OCI-M1 (cell line): ENCODE measurements around the gene CTBS.
"Not testable (repeated sequence)": the region's sequence is repeated elsewhere in the genome, so short reads cannot be mapped to it uniquely, and the experiment has no call there.

Experiments
- DNase-seq: peaks from one replicate; lab custom pipeline; 2025; lab: John Stamatoyannopoulos, UW

Gene CTBS

GRCh38 chr1:84585803-84586202, 11.6 kb upstream of the CTBS start:
- no peak for DNase-seq

GRCh38 chr1:84584126-84584525, 9.9 kb upstream of the CTBS start:
- no peak for DNase-seq

- DNase-seq: no peak
These were observed 9.4 kb upstream of the CTBS start for GRCh38 chr1:84583648-84584047.

GRCh38 chr1:84582802-84583587, 8.8 kb upstream of the CTBS start:
- DNase-seq: no peak

- no peak for DNase-seq
These were observed 7.4 kb upstream of the CTBS start for GRCh38 chr1:84581648-84582047.

- peak; percentile 51 for DNase-seq
These were observed 696 bp upstream of the CTBS start for GRCh38 chr1:84574936-84575335.

GRCh38 chr1:84573481-84573966, 716 bp downstream of the CTBS start:
- no peak for DNase-seq

GRCh38 chr1:84571150-84571535, 3.1 kb downstream of the CTBS start:
- no peak for DNase-seq

- no peak for DNase-seq
These were observed 3.6 kb downstream of the CTBS start for GRCh38 chr1:84570436-84571149.

- DNase-seq: no peak
These were observed 5.0 kb downstream of the CTBS start for GRCh38 chr1:84569216-84569615.

- no peak for DNase-seq
These were observed 23.4 kb downstream of the CTBS start for GRCh38 chr1:84550826-84551225.

- peak; percentile 54 for DNase-seq
These were observed 32.6 kb downstream of the CTBS start for GRCh38 chr1:84541679-84542078.

GRCh38 chr1:84540759-84541158, 33.5 kb downstream of the CTBS start:
- DNase-seq: peak; percentile 60

GRCh38 chr1:84539972-84540371, 34.3 kb downstream of the CTBS start:
- DNase-seq: peak; percentile 53

- peak; percentile 66 for DNase-seq
These were observed 35.6 kb downstream of the CTBS start for GRCh38 chr1:84538599-84538998.

GRCh38 chr1:84525779-84526178, 48.5 kb downstream of the CTBS start:
- DNase-seq: peak; percentile 21

GRCh38 chr1:84524590-84524989, 49.6 kb downstream of the CTBS start:
- DNase-seq: peak; percentile 44

- no peak for DNase-seq
These were observed 63.6 kb downstream of the CTBS start for GRCh38 chr1:84510668-84511067.

GRCh38 chr1:84510165-84510564, 64.1 kb downstream of the CTBS start:
- no peak for DNase-seq

GRCh38 chr1:84509029-84509428, 65.2 kb downstream of the CTBS start:
- DNase-seq: no peak

GRCh38 chr1:84508510-84508909, 65.7 kb downstream of the CTBS start:
- no peak for DNase-seq

GRCh38 chr1:84507887-84508286, 66.4 kb downstream of the CTBS start:
- not testable (repeated sequence) for DNase-seq

GRCh38 chr1:84506729-84507453, 67.3 kb downstream of the CTBS start:
- peak; percentile 58 for DNase-seq
